Transverse colon (tissue), 4 donors: ENCODE results near the gene BATF2.
"Not testable (repeated sequence)": the region's sequence is repeated elsewhere in the genome, so short reads cannot be mapped to it uniquely, and the experiment has no call there.

ENCODE experiments used
- CTCF ChIP-seq, 5 experiments: fragments of 200-600 bp in 3 of 5; fragments of 450-650 bp in 2 of 5; sonication (generic) in 3 of 5; IDR thresholded peaks; 1 replicate in 2 of 5; 2 replicates in 3 of 5; pipeline ENCODE4 v1.5.1; 2016 to 2017; ENCODE audit warnings: antibody characterized with exemption in 5 of 5, inconsistent platforms in 3 of 5, mild to moderate bottlenecking in 2 of 5, moderate library complexity in 1 of 5
- POLR2AphosphoS5 ChIP-seq, 3 donors: sonication (generic); formaldehyde crosslinking; IDR thresholded peaks; one replicate each; pipeline ENCODE4 v1.6.1; 2016; ENCODE audit warnings: antibody characterized with exemption in 3 of 3

GRCh38 chr11:64983339-64983738, 13.4 kb downstream of the BATF2 start:
- TF ChIP-seq POLR2AphosphoS5, CTCF (IDR thresholded peaks at IDR 0.05): not testable (repeated sequence)
